SK-N-SH treated with all-trans-retinoic acid at 6 μM for 48 hours (cell line): ENCODE measurements around the gene AOPEP.

ENCODE experiments used
- ATAC-seq: fragments of 200-7000 bp; cut with Tn5 transposase; 3 replicates; pipeline ENCODE4 v1.9.1; 2020; ENCODE audit warnings: mild to moderate bottlenecking, moderate library complexity
- ARNTL ChIP-seq: fragments of 450-650 bp; formaldehyde crosslinking; IDR thresholded peaks from 2 replicates; pipeline ENCODE4 v1.5.0; 2020; ENCODE audit warnings: low read depth, mild to moderate bottlenecking, moderate library complexity, borderline replicate concordance
- CREB5 ChIP-seq: fragments of 250-450 bp; sonication (Bioruptor Pico); IDR thresholded peaks from 2 replicates; pipeline ENCODE4 v1.5.1; 2020; ENCODE audit warnings: low read depth, mild to moderate bottlenecking, moderate library complexity
- CSDC2 ChIP-seq: fragments of 250-450 bp; sonication (Bioruptor Pico); IDR thresholded peaks from 2 replicates; pipeline ENCODE4 v1.5.0; 2020; ENCODE audit warnings: mild to moderate bottlenecking, moderate library complexity
- CSRNP3 ChIP-seq: fragments of 250-450 bp; sonication (Bioruptor Pico); IDR thresholded peaks from 2 replicates; pipeline ENCODE4 v1.5.1; 2021; ENCODE audit warnings: mild to moderate bottlenecking, moderate library complexity
- ESRRG ChIP-seq: fragments of 250-450 bp; sonication (Bioruptor Pico); IDR thresholded peaks from 2 replicates; pipeline ENCODE4 v1.6.1; 2021; ENCODE audit warnings: mild to moderate bottlenecking
- ISL1 ChIP-seq: fragments of 250-450 bp; sonication (Bioruptor Pico); IDR thresholded peaks from 2 replicates; pipeline ENCODE4 v2.1.2; 2022; ENCODE audit warnings: mild to moderate bottlenecking, moderate library complexity
- OSR1 ChIP-seq: fragments of 250-450 bp; sonication (Bioruptor Pico); IDR thresholded peaks from 2 replicates; pipeline ENCODE4 v1.8.0; 2022; ENCODE audit warnings: moderate library complexity, mild to moderate bottlenecking, inconsistent platforms
- PATZ1 ChIP-seq: fragments of 250-450 bp; sonication (Bioruptor Pico); IDR thresholded peaks from 2 replicates; pipeline ENCODE4 v1.8.0; 2020; ENCODE audit warnings: mild to moderate bottlenecking, moderate library complexity, borderline replicate concordance
- POU6F1 ChIP-seq: fragments of 250-450 bp; sonication (Bioruptor Pico); IDR thresholded peaks from 2 replicates; pipeline ENCODE4 v1.8.0; 2021; ENCODE audit warnings: low read depth, mild to moderate bottlenecking, moderate library complexity, borderline replicate concordance
- RARB ChIP-seq: fragments of 250-450 bp; sonication (Bioruptor Pico); IDR thresholded peaks from 2 replicates; pipeline ENCODE4 v1.8.0; 2021; ENCODE audit warnings: mild to moderate bottlenecking, moderate library complexity
- SNAI2 ChIP-seq: fragments of 250-450 bp; sonication (Bioruptor Pico); IDR thresholded peaks from 2 replicates; pipeline ENCODE4 v1.5.0; 2020; ENCODE audit warnings: mild to moderate bottlenecking, moderate library complexity
- TCF4 ChIP-seq: fragments of 250-450 bp; sonication (Bioruptor Pico); IDR thresholded peaks from 2 replicates; pipeline ENCODE4 v1.8.0; 2021; ENCODE audit warnings: mild to moderate bottlenecking, moderate library complexity, borderline replicate concordance
- TOX ChIP-seq: fragments of 250-450 bp; sonication (Bioruptor Pico); IDR thresholded peaks from 2 replicates; pipeline ENCODE4 v1.8.0; 2021; ENCODE audit warnings: mild to moderate bottlenecking, moderate library complexity, borderline replicate concordance
- TSHZ2 ChIP-seq: fragments of 250-450 bp; sonication (Bioruptor Pico); IDR thresholded peaks from 2 replicates; pipeline ENCODE4 v1.5.0; 2020; ENCODE audit warnings: mild to moderate bottlenecking, moderate library complexity
- ZC3H10 ChIP-seq: fragments of 250-450 bp; sonication (Bioruptor Pico); IDR thresholded peaks from 2 replicates; pipeline ENCODE4 v1.5.1; 2021; ENCODE audit warnings: mild to moderate bottlenecking, moderate library complexity
- ZFP3 ChIP-seq: fragments of 250-450 bp; sonication (Bioruptor Pico); IDR thresholded peaks from 2 replicates; pipeline ENCODE4 v1.5.0; 2020; ENCODE audit warnings: mild to moderate bottlenecking, moderate library complexity
- ZFP30 ChIP-seq: fragments of 450-650 bp; formaldehyde crosslinking; IDR thresholded peaks from 2 replicates; pipeline ENCODE4 v1.5.0; 2022; ENCODE audit warnings: mild to moderate bottlenecking, moderate library complexity
- ZNF565 ChIP-seq: fragments of 450-650 bp; formaldehyde crosslinking; conservative IDR thresholded peaks from 2 replicates; pipeline ENCODE4 v1.5.0; 2020; ENCODE audit warnings: low read depth, mild to moderate bottlenecking, moderate library complexity
- ZNF70 ChIP-seq: fragments of 450-650 bp; formaldehyde crosslinking; IDR thresholded peaks from 2 replicates; pipeline ENCODE4 v1.5.0; 2020; ENCODE audit warnings: mild to moderate bottlenecking, moderate library complexity
- ZNF8 ChIP-seq: fragments of 450-650 bp; formaldehyde crosslinking; IDR thresholded peaks from 2 replicates; pipeline ENCODE4 v1.5.0; 2020; ENCODE audit warnings: mild to moderate bottlenecking, moderate library complexity

AOPEP gene

GRCh38 chr9:95116002-95116807, 389.7 kb downstream of the AOPEP start:
- no peak for TF ChIP-seq CSRNP3 (CRISPR knock-in tag)
- no peak for TF ChIP-seq ZFP30 (CRISPR knock-in tag)
- TF ChIP-seq CSDC2 (CRISPR knock-in tag) = no peak
- TF ChIP-seq TOX = no peak
- TF ChIP-seq SNAI2 = no peak
- no peak for TF ChIP-seq ZNF565 (CRISPR knock-in tag)
- no peak for TF ChIP-seq OSR1 (CRISPR knock-in tag)
- TF ChIP-seq CREB5 = no peak
- no peak for TF ChIP-seq PATZ1 (CRISPR knock-in tag)
- TF ChIP-seq ZNF70 = no peak
- no peak for TF ChIP-seq ZNF8 (CRISPR knock-in tag)
- no peak for TF ChIP-seq ARNTL (CRISPR knock-in tag)
- no peak for TF ChIP-seq ZFP3 (CRISPR knock-in tag)
- TF ChIP-seq TCF4 (CRISPR knock-in tag) = no peak
- TF ChIP-seq TSHZ2 = no peak
- no peak for TF ChIP-seq POU6F1 (CRISPR knock-in tag)
- TF ChIP-seq ZC3H10 (CRISPR knock-in tag) = no peak
- no peak for TF ChIP-seq RARB (CRISPR knock-in tag)
- TF ChIP-seq ESRRG (CRISPR knock-in tag) = no peak
- no peak for ATAC-seq

GRCh38 chr9:95116808-95117204, 390.3 kb downstream of the AOPEP start:
- no peak for ATAC-seq
- no peak for TF ChIP-seq ARNTL (CRISPR knock-in tag)
- no peak for TF ChIP-seq ZC3H10 (CRISPR knock-in tag)
- TF ChIP-seq TSHZ2 = no peak
- TF ChIP-seq PATZ1 (CRISPR knock-in tag) = no peak
- TF ChIP-seq ZNF8 (CRISPR knock-in tag) = no peak
- no peak for TF ChIP-seq ZNF70
- no peak for TF ChIP-seq ZFP30 (CRISPR knock-in tag)
- TF ChIP-seq ESRRG (CRISPR knock-in tag) = no peak
- no peak for TF ChIP-seq ISL1 (CRISPR knock-in tag)
- no peak for TF ChIP-seq ZFP3 (CRISPR knock-in tag)
- TF ChIP-seq CSDC2 (CRISPR knock-in tag) = no peak
